SK-N-SH (cell line): ENCODE data around the gene GOLGA6D.

Experiments used
- POLR2AphosphoS5 ChIP-seq: IDR thresholded peaks from 2 replicates; pipeline ENCODE4 v1.6.1; 2012; ENCODE audit warnings: low read depth, low read length
- YY1 ChIP-seq: IDR thresholded peaks from 2 replicates; pipeline ENCODE4 v1.4.0; 2012; ENCODE audit warnings: low read depth, mild to moderate bottlenecking

DNA sequence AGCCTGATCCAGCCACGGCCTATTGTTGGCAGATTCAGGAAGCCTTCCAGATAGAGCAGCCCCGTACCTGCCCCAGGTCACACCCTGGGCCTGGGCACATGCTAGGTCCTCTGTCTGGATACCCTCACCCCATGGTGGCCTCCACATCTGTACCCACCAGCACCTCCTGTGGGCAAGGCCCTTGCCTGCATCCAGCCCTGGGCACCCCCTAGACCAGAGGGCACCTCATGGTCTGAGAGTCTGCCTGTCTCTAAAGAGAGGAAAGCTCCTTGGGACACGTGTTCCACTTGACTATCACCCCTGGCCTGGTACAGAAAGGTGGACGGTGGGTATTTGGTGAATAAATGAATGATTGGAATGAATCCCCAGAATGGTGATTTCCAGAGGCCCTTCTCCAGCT, 44.4 kb downstream of the GOLGA6D start:
- no peak for TF ChIP-seq POLR2AphosphoS5
- no peak for TF ChIP-seq YY1
